Measurements from ENCODE around the gene NR3C1.

Gene NR3C1

DNA sequence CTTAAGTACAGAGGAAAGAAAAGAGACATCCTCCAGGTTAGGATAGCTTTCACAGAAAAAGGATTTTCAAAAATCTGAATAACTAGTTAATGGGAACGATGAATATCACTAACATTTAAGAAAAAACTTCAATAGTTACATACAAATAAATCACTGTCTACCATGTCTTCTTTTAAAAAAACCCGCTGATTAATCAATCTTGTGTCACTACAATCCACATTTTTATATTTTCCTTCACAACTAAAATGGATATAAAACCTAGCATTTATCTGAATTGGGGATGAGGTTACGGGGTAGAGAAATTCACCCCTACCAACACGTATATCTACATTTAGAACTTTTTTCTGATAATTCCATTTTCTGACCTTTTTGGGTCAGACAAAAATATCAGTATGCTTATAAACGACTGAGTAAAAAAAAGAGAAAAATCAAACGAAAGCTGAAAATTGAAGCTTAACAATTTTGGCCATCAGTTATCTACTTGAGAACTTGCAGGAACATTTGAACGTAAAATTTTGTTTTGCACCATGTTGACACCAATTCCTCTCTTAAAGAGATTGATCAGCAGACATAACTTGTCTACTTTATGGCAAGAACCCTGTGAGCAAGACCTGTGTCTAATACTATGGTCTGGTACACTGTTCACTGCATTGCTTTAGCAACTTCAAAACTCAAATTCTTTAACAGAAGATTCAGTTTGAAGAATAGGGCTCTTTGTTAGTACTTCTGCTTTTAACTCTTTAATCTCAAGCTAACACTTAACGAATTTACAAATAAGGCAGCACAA lies 4.8 kb downstream of the NR3C1 start:
- DNase-seq (ENCODE audit: low read depth in 2 of 2) = no peak

DNA sequence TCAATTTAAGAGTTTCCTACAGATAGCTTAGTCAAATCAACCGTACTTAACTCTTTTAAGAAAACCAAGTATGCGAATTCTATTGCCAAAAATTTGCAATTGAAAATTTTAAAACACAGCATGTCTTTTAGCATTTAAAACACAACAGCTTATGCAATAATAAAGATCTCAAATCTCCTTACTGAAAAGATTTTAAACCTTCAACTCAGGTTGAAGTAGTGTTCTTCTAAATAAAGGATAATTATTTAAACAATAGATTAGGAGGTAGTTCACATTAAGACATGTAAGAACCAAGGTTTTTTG lies 5.5 kb downstream of the NR3C1 start:
- no peak for DNase-seq (ENCODE audit: low read depth in 2 of 2)

DNA sequence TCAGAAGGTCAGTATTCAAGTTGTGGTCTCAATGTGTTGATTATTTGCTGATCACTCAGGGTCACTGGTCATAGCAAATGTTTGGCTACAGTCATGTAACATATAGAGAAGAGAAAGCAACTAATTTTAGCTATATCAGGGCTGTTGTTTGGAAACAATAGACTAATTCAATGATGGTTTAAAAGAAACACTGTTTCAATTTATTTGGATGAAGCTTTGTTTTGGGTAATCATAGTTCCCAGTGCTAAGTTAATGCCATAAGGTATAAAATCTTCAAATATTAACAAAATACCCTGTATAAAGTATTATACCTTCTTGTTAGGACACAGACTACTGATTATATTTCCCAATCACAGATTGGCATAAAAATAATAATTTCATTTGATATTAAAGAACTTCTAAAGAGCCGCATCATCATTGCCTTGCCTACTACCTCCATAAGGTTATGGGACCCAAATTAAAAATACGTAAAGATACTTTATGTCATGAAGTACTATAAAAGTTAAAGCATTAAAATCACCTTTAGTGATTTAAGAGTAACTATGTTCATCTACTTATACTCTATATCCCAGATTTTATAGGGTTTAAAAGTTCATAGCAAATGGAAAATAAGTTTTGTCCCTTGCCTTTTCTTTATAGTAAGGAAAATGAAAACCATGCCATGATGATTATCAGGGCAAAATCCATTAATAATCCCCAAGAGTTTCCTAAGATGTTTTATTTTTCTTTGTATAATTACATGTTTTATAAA lies 6.0 kb downstream of the NR3C1 start:
- no peak for DNase-seq (ENCODE audit: low read depth in 2 of 2)

DNA sequence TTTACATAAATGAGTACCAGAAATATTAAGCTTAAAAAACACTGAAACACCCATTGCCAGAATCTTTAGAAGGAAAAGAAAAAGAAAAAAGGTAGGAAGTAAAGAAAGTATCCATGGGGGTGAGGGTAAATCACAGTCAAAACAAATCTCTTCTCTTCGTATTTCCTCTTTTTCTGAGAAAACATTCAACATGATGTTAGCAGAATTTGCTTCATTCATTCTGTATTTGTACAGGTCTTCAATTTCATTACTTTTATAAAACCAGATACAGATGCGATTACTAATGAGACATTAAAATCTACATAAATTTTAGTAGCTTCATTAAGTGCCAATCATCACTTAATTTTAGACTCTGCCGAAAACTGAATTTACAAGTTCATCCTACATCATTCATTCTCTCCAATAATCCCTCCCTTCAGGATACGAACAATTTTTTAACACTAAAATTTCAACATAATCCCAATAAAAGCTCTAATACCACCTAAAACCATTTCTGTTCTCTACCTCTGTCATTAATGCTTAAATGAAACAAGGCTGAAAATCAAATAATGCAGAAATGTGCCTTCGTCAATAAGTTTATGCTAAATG lies 7.0 kb downstream of the NR3C1 start:
- no peak for DNase-seq (ENCODE audit: low read depth in 2 of 2)

DNA sequence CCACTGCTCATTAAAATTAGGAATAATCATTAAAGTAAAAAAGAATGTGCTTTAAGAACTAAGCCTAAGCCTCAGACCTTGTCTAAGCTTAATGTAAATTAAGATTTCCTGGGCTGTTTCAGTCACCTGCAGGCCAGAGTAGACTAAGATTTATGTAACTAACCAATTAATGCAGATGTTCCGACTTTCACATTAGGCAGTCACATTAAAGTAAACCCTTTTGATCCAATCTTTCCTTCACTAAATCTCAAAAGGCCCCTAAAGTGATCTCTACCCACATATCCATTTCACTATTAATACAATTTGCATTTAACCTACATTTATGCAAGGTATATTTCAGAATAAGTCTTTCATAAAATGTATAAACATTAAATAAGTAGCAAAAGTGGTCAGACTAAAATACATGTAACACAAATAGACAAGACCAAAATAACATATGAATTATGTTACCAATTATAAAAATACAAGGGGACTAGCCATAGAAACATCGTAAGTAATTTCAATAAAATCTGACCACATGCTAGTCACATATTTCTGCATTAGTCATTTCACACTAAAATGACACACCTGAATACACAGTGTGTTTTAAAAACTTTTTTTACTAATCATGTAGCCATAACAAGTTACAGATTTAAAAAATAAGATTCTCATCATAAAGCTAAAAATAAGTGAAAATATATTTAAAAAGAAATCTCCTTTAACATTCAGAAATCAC lies 7.7 kb downstream of the NR3C1 start:
- DNase-seq (ENCODE audit: low read depth in 2 of 2) = no peak

DNA sequence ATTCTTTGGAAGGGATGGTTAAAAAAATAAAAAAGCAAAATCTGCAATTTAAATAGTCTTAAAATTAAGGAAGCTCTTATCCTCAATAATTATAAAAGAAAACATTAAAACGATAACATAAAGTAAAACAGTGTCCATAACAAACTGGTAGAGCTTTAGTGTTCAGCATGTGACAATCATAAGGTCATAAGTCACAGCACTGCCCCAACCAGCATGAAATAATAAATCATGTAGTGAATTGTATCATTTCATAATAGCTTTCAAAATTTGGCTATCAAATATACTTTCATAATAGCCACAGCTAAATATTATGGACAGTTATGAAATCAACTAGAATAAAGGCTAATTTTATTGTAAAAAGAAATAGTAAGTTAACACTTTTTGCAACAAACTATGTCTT lies 10.0 kb downstream of the NR3C1 start:
- DNase-seq (ENCODE audit: low read depth in 2 of 2) = no peak

DNA sequence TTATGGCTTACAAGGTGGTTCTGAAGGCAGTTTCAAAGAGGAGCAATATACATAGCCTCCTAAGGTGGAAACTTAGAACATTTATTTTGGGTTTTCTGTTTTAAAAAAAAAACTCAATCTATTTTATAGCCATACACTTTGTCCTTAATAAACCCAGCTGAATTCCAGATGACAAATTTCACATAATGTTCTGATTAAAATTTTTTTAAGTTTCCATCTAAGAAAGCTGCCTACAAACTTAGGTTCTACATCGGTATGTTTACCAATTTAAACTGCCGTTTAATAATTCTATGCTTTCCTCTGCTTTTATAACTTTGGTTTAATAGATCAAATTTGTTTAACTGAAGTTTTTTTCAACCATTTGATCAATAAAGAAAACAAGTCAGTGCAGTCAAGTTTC lies 12.5 kb downstream of the NR3C1 start:
- no peak for DNase-seq (ENCODE audit: low read depth in 2 of 2)

DNA sequence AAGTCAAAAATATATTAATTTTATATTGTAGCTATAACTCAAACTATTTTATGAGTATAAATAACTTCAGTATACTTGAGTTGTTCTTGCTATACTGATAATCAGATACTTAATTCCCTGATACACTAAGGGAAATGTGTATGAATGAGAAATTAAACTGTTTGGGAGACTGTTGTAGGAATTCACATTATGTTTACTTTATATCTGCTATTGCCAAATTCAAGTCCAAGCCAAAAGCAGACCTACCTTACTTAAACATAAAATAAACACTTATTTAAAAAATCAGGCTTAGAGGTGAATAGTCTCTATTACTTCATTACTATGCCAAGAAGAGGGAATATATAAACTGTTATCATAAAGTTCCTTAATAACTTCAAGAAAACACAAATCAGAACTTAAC lies 13.2 kb downstream of the NR3C1 start:
- DNase-seq (ENCODE audit: low read depth in 2 of 2) = no peak

DNA sequence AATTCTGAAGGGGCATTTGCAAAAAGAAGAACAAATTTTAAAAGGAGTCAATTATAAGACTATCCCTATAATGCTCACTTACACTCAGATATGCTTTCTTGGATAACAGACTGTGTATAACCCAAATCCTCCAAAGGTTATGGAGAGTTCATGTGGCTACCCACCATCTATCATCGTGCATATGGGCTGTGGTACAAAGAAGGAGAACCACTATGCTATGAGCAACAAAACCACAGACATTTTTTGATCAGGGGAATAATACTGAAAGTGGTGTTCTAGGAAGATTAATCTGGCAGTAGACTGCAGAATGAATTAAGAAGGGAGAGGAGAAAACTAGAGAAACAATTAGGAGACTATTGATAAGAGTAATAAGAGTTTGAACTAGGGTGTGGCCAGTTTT lies 16.8 kb downstream of the NR3C1 start:
- no peak for DNase-seq (ENCODE audit: low read depth in 2 of 2)

DNA sequence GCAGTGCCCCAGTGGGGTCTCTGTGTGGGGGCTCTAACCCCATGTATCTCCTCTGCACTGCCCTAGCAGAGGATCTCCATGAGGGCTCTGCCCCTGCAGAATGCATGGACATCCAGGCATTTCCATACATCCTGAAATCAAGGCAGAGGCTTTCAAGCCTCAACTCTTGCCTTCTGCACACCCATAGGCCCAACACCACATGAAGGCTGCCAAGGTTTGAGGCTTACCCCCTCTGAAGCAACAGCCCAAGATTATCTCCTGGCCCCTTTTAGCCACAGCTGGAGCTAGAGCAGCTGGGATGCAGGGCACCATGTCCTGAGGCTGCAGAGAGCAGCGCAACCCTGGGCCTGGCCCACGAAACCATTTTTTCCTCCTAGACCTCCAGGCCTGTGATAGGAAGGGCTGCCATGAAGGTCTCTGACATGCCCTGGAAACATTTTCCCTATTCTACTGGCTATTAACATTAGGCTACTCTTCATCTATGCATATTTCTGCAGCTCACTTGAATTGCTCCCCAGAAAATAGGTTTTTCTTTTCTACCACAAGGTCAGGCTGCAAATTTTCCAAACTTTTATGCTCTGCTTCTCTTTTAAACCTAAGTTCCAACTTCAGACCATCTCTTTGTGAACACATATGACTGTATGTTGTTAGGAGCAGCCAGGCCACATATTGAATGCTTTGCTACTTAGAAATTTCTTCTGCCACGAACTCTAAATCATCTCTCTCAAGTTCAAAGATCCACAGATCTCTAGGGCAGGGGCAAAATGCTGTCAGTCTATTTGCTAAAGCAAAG lies 18.4 kb downstream of the NR3C1 start:
- no peak for DNase-seq (ENCODE audit: low read depth in 2 of 2)

DNA sequence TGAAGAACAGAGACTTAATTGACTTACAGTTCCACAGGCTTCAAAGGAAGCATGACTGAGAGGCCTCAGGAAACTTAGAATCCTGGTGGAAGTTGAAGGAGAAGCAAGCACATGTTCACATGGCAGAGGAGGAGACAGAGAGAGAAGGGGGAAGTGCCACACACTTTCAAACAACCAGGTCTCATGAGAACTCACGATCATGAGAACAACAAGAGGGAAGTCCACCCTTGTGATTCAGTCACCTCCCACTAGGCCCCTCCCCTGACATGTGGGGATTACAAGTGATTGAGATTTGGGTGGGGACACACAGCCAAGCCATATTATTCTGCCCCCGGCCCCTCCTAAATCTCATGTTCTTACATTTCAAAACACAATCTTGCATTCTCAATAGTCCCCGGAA lies 19.5 kb downstream of the NR3C1 start:
- DNase-seq (ENCODE audit: low read depth in 2 of 2) = no peak

DNA sequence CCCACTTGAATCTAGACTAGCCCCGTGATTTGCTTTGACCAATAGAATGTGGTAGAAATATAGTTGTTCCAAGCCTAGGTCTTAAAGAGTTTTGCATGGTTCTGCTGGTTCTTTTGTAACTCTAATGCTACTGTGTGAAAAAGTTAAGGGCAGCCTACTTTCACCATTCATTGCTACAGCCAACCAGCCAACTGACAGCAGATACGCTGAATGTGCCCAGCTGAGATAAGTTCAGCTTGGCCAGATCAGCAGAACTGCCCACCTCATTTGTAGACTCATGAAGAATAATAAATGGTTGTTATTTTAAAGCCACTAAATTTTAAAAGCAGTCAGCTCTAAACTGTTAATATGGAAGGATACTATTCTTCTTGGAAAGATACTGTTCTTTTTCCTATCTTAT lies 23.9 kb downstream of the NR3C1 start:
- DNase-seq (ENCODE audit: low read depth in 2 of 2) = no peak

DNA sequence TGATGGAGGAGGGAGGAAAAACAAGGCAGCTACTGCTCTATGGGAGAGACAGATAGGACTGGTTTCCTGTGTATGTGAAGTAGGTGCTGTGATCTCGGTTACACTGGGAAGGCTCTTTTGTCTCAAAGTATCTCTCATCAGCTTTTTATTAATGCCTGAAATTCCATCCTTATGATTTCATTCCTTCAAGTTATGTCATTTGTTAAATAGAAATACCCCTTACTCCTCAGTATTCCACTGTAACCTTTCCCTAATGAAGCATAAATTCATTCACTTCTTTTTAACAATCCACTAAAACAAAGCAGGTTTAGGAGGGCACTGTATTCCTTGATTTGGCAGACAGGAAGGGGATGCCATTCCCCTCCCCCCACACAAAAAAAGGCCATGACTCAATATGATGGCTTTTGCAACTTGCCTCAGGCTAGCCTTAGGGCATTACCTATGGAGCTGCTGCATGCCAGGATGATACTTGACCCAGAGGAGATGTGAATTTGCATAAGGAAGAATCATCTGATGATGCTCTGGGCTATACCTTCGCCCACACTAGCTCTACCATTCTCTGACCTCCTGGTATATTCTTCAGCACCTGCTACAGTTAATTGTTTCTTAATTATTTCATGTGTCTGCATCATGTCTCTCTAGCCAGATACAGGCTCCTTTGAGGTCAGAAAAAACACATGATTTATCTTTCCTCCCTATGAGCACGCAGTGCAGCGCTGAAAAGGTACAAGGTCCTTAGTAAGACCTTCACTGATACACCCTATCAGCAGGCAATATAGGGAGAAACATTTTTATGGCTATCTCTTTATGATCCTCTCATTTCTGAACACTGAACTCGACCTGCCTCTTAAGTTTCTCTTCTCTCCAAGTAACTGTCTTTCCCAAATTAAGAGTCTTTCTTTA lies 26.3 kb downstream of the NR3C1 start:
- DNase-seq (ENCODE audit: low read depth in 2 of 2) = no peak

DNA sequence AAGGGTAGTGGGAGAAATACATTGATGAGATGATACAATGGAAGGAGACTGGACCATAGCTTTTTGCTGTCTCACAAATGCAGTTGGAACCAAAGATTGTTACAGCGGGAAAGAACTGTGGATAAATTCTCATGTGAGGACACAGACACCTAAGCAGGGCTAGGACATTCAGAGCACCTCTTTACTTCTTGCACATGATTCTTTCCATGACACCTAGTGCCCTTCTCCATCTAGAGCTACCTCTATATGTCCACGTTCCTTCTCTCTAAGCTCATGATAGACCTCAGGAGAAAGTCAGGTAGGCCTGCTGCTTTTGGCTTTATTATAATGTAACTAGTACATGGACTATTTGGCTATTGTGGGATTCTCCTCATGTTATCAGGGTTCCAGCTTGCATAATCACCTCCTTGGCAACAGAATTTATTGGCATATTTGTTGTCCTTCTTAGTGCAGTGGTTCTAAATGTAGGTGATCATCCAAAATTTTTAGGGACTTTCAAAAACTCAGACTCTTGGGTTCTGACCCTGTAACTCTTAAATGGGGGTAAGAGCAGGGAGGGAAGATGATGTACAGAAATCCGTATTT lies 27.2 kb downstream of the NR3C1 start:
- DNase-seq (ENCODE audit: low read depth in 2 of 2) = no peak

DNA sequence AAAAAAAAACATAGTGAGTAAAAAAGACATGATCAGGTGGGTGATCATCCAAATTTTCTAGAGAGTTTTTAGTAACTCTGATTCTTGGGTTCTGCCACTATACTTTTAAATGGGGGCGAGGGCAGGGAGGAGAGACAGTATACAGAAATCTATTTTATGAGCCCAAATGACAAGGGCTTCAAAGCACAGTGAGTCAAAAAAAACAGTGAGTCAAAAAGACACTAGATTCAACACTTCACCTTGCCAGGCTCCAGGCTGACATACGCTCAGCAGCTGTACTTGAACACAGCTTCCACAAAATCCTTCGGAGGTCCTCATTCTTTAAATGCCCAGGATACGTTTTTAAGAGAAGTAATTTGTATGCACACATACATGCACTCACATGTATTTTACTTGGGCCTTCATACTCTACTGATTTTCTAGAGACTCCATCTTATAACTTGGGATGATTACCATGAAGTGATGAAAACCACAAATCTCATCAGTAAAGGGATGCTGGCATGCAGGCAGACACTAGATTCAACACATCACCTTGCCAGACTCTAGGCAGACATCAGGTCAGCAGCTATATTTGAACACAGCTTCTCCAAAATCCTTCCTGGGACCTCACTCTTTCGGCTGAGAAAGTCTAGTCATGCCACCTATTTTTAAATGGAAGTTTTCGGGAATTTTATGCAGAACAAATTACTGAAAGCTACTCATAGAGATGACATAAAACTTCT lies 28.8 kb downstream of the NR3C1 start:
- no peak for DNase-seq (ENCODE audit: low read depth in 2 of 2)

DNA sequence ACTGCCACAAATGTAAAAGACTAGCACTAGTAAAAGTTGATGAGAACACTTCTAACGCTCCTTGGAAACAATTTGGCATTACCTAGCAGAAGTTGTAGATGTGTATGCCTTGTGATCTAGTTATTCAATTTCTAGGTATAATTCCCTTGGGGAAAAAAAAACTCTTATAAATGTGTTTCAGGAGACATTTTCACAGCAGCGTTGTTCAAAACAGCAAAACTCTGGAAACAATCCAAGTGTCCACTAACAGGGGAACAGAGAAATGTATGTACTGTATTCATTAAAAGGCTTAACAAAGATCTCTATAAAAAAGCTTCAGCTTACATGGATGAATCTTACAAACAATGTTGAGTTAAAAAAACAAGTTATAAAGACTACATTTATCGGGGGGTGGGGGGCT lies 30.4 kb downstream of the NR3C1 start:
- no peak for DNase-seq (ENCODE audit: low read depth in 2 of 2)

DNA sequence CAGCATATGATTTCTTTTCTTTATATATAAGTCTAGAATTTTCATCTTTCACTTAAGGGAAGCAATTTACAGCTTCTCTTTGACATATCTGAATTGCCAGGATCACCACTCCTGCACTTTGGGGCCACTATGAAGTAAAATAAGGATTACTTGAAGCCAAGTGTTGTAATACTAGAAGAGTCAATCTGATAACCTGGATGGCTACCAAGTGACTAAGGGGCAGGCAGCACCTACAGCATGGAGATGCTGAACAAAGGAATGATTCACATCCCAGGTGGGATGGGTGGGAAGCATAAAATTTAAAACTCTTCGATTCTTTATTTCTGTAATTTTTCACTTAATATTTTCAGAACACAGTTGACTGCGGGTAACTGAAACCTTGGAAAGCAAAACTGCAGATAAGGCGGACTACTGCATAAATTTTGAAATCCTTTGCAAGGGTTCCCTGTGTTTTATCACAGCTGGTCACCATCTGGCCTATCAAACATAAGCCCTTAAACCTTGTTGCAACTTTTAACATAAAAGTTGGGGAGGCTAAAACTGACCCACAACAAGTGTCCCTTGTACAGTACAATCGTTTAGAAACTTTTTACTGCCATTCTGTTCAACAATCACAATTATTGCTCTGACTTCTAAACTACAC lies 31.2 kb downstream of the NR3C1 start:
- no peak for DNase-seq (ENCODE audit: low read depth in 2 of 2)

DNA sequence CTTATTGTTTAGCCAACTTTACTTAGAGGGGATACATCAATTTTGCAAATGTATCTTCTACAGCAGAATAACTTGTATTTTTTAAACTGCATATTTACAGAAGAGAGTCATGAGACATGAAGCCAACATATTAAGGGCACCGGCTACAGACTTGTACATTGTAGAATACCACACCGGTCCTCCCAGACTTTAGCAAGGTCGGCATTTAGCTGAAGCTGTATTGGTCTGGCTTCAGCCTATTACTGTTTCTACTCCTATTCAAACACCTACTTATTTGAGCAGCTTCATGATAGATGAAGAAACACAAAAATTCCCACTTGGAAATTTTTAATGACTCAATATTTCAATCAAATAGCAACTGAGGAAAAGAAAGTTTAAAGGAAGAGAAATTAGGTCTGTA lies 33.0 kb downstream of the NR3C1 start:
- no peak for DNase-seq (ENCODE audit: low read depth in 2 of 2)

DNA sequence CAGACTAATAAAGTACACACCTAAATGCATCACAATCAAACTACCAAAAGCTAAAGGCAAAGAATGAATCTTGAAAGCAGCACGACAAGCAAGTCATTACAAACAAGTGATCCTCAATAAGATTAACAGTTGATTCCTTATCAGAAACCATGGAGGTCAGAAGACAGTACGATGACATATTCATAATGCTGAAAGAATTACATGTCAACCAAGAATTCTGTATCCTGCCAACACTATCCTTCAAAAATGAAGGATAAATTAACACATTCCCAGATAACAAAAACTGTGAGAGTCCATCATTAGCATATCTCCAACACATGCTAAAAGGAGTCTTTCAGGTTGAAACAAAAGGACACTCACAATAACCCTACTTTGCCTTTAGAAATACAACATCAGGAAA lies 39.4 kb downstream of the NR3C1 start:
- no peak for DNase-seq (ENCODE audit: low read depth in 2 of 2)
